ENCODE results near the gene WIPF1. TPM values are rescaled to one million over a fixed set of nuclear protein-coding genes. Genes with fewer than 3 reads are reported as not detected.

The WIPF1 gene
- total and polyA plus RNA-seq, 2 donors (not counting 3 experiments of a cell fraction or from before 2014, with no cell fraction given), result 15.3 to 42.0 TPM

GRCh38 chr2:174595116-174595809, 2.3 kb downstream of the WIPF1 start:
- no peak overlapping the region for H3K9ac ChIP-seq (replicated peaks; ENCODE audit: extremely low read depth, insufficient read depth, low read length)
- no peaks in the 10 kb centered on the region for H4K20me1 ChIP-seq (replicated peaks; ENCODE audit: control insufficient read depth, extremely low read depth, insufficient read depth, low read length)
- H3K4me3 ChIP-seq (replicated peaks in 1 of 3; ENCODE audit: insufficient read depth in 1 of 3, low read depth in 1 of 3, low read length in 3 of 3), result no peak overlapping the region
- no peaks in the 10 kb centered on the region for H3K27me3 ChIP-seq (ENCODE audit: control insufficient read depth in 2 of 2, insufficient read depth in 2 of 2, low read length in 2 of 2)
- ChIA-PET CTCF (interaction anchor here (0.6 to 2.6 kb wide), 5 partner anchors 8 to 132 kb away, joined by 3 to 13 read pairs (median 6); no protein-coding TSS in a partner anchor), POLR2A (no interaction called here)
- H3K4me2 ChIP-seq (ENCODE audit: insufficient read depth, low read length), result no peak overlapping the region
- H3K36me3 ChIP-seq (ENCODE audit: control insufficient read depth in 2 of 2, extremely low read depth in 1 of 2, insufficient read depth in 2 of 2, low read length in 2 of 2), result no peaks in the 10 kb centered on the region
- DNase-seq (ENCODE audit: low read depth, low spot score), result no peak
- FAIRE-seq, result no peak
- H3K79me2 ChIP-seq (ENCODE audit: control insufficient read depth, insufficient read depth, low read length), result no peaks in the 10 kb centered on the region
- H3K4me1 ChIP-seq (ENCODE audit: control insufficient read depth, extremely low read depth, insufficient read depth, low read length), result peaks cover 43% of the 10 kb centered on the region
- intact Hi-C loops (cut with micrococcal nuclease), result loop anchor here (10.0 kb wide), 1 partner anchor 410 kb away; the partner anchor contains the start of gene CHN1
- H3K9me3 ChIP-seq (replicated peaks; ENCODE audit: control insufficient read depth, insufficient read depth, low read length), result no peaks in the 10 kb centered on the region
- H3K27ac ChIP-seq (ENCODE audit: insufficient read depth, low read depth, low read length), result no peak overlapping the region
- BruUV-seq (replicated peaks), result no TSS peak
- no peaks in the 10 kb centered on the region for H3K9me1 ChIP-seq (replicated peaks; ENCODE audit: control insufficient read depth, extremely low read depth, insufficient read depth, low read length)
- dilution Hi-C loops (cut with MboI; ENCODE audit: extremely low pct_ligation_motif_present, low sequenced_read_pairs), result no loop called here
- H2AFZ ChIP-seq (ENCODE audit: low read depth, low read length), result no peak overlapping the region
- TF ChIP-seq GATA2 (IDR thresholded peaks at IDR 0.05; ENCODE audit: insufficient read depth, insufficient read length, low read depth, low read length) (no peak), MYC (IDR thresholded peaks at IDR 0.05; ENCODE audit: low read depth, low read length) (no peak), POLR2A (IDR thresholded peaks at IDR 0.05; ENCODE audit: low read depth, low read length) (no peak), MAX (IDR thresholded peaks at IDR 0.05; ENCODE audit: insufficient read depth, insufficient read length) (no peak), EZH2 (IDR thresholded peaks at IDR 0.05; ENCODE audit: borderline replicate concordance, low read depth, low read length, severe bottlenecking) (no peak), JUN (IDR thresholded peaks at IDR 0.05; ENCODE audit: borderline replicate concordance, insufficient read depth, insufficient read length, low read depth) (no peak), POLR2AphosphoS5 (IDR thresholded peaks at IDR 0.05; ENCODE audit: insufficient read depth, low read depth, low read length) (no peak), CTCF (IDR thresholded peaks at IDR 0.05; ENCODE audit: extremely low read depth in 1 of 2, insufficient read depth in 1 of 2, low read depth in 1 of 2, low read length in 2 of 2) (no peak), FOS (IDR thresholded peaks at IDR 0.05; ENCODE audit: borderline replicate concordance, insufficient read depth, low read length) (no peak)

Data from endothelial cell of umbilical vein (primary cell).